Stimulated activated CD4-positive, alpha-beta T cell treated with anti-CD3 and anti-CD28 coated beads, Interleukin-12 subunit alpha, Interleukin-12 subunit beta, amount 100 ng/mL, for 4 hours (primary cell): ENCODE measurements around the gene ASPDH.
"Not testable (repeated sequence)": the region's sequence is repeated elsewhere in the genome, so short reads cannot be mapped to it uniquely, and the experiment has no call there.

Experiments used
- DNase-seq: peaks from one replicate; pipeline ENCODE4 v3.0.0-alpha.2; 2020

Gene ASPDH

GRCh38 chr19:50547385-50548190 is 33.9 kb upstream of the ASPDH start:
- DNase-seq: no peak

GRCh38 chr19:50546527-50547221 is 33.0 kb upstream of the ASPDH start:
- DNase-seq: no peak

DNA sequence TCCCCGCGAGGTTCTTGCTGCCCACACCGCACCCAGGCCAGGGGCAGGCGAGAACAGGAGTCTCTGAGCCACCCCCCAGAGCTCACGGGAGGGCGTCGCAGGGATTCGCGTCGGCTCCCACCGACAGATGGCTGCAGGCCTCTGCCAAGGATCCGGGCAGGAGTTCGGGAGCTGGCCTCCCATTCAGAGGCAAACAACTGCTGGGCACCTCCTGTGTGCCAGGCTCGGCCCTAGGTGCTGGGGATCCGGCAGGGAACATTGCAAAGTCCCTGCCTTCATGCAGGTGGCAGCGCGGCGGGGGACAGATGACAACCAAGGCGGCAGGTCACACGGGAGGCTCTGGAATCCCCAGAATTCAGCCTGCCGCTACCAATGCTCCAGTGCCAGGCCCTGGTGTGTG is 29.2 kb upstream of the ASPDH start:
- DNase-seq: no peak

GRCh38 chr19:50537769-50538230 is 24.1 kb upstream of the ASPDH start:
- DNase-seq: peak; percentile 65

DNA sequence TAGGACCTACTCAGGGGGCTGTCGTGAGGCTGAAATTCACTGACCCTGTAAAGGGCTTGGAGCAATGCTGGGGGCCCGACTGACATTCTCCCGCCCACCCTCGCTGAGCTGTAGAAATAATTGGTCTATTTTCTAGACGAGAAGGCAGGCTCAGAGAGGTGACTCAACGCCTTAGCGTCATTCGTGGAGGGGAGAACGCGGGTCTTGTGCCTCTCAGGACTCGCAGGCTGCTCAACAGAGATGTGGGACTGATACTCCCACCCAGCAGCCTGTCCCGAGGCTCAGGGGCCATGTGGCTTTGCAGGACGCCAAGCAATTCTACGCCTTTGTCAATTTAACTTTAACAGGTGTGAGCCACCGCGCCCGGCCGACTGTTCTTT is 23.6 kb upstream of the ASPDH start:
- DNase-seq: no peak

- no peak for DNase-seq
Observed at GRCh38 chr19:50536662-50537305, 23.1 kb upstream of the ASPDH start.

- no peak for DNase-seq
Observed at GRCh38 chr19:50535672-50536187, 22.0 kb upstream of the ASPDH start.

DNA sequence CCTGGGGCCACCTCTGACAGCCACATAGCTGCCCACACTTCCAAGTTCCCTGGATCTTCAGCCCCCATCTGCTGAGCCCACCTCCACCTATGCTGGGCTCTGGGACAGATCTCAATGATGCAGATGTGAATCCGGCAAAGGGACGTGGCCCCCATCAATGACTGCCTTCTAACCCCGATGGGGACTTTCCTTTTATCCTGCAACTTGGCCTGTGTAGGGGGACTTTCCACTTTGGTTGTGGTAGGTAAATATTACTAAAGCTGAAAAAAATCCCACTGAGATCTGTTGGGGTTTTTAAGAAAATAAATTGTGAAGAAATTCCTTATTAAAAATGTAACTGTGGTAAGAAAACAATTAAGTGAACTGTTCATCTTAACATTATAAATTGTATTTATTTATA is 20.8 kb upstream of the ASPDH start:
- no peak for DNase-seq

DNA sequence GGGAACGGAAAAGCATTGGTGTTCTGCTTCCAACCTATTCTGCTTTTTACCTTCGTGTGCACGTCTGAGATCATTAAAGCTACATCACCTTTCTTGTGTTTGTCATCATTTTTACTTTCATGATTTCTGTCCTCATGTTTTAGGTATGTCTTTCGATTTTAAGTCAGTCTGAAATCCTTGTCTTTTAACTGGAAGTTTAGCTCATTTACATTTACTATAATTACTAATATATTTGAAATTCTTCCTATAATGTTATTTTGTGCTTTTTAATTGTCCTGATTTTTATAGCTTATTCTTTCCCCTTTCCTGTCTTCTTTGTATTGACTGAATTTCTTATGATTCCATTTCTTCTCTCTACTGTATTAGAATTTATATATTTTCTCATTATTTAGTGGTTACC is 19.2 kb upstream of the ASPDH start:
- DNase-seq: no peak

GRCh38 chr19:50531171-50531612 is 17.5 kb upstream of the ASPDH start:
- DNase-seq: no peak

GRCh38 chr19:50528052-50528451 is 14.3 kb upstream of the ASPDH start:
- not testable (repeated sequence) for DNase-seq

DNA sequence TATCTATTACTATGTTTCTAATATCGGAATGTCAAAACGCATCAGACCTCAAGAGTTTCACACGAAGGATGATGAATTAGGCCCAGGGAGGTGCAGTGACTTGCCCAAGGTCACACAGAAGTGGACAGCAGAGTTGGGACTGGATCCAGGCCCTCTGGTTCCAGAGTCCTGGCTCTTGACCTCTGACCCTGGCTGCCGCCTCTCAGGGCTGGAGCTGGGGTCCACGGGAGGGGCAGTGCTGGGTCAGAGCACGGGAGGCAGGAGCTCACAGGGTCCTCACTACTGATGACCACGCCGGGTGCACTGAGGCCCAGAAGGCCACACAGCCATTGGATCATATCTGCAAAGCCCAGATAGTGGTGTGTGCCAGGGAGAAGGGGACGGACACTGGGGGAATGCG is 9.2 kb upstream of the ASPDH start:
- no peak for DNase-seq

GRCh38 chr19:50520822-50521465 is 7.2 kb upstream of the ASPDH start:
- DNase-seq: no peak

DNA sequence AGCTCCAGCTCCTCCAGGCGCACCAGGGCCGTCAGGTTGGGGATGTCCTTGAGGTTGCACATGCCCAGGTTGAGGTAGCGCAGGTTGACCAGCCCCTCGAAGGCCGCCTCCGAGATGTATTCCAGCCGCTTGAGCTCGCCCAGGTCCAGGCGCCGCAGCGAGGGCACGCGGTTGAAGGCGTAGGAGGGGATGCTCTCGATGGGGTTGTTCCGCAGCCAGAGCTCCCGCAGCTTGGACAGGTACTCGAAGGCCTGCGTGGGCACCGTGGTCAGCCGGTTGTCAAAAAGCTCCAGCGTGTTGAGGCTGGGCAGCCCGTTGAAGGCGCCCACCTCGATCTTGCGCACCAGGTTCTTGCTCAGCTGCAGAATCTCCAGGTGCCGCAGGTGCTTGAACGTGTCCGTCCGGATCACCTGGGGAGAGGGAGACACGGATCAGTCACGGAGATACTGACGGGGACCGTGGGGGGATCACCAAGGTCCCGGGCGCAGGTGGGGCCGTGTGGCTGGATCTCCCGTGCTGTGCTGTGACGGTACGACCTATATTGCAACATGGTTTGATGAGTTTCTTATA is 5.4 kb upstream of the ASPDH start:
- no peak for DNase-seq

DNA sequence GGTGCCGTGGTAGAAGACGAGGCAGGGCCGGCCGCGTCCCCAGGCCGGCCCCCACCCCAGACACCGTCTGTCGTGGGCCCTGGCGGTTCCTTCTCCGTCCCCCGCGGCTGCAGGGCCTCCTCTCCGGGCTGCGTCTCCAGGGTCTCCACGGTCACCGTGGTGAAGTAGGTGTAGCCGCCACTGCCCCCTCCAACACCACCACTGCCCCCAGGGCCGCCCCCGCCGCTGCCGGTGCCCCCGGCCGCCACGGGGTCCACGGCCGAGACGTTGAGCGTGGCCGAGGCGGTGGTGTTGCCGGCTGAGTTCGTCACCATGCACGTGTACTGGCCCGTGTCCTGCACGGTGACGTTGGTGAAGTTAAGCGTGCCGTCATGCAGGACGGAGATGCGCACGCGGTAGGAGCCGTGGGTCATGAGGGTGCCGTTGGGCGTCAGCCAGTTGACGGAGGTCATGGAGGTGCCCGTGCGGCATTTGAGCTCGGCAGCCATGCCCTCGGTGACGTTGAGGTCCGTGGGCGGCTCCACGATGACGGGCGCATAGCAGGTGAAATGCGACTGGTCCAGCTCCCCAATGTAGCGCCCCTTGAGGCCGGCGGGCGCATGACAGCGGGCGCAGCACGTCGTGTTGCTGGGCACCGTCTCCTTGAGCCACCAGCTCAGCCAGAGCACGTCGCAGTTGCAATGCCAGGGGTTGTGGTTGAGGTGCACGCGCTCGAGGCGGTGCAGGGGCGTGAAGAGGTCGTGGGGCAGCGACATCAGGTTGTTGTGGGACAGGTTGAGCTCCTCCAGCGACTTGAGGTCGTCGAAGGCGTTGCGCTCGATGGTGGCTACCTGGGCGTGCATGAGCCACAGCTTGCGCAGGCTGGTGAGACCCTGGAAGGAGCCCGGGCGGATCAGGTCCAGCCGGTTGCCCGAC is 4.6 kb upstream of the ASPDH start:
- no peak for DNase-seq

GRCh38 chr19:50517704-50518075 is 4.0 kb upstream of the ASPDH start:
- no peak for DNase-seq

- no peak for DNase-seq
Observed at GRCh38 chr19:50516964-50517703, 3.4 kb upstream of the ASPDH start.

GRCh38 chr19:50516456-50516855 is 2.7 kb upstream of the ASPDH start:
- DNase-seq: no peak

DNA sequence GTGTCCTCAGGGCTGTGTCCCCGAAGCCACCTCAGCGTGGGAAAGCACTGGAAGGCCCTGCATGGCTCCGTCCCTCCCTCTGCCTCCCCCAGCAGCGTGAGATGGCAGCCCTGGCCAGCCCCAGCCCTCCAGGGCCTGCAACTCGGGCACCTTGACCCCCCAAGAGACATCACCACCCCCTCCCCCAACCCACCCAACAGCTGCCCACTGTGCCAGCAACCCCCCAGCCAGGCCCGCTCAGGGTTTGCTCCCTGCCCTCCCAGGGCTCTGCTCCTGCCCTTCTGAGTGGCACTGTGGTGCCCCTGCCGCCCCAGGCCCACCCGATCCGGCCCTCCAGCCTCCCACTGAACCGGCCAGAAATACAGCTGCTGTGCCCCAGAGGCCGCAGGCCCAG is 1.5 kb upstream of the ASPDH start:
- DNase-seq: no peak

- DNase-seq: no peak
Observed at GRCh38 chr19:50514346-50515167, 844 bp upstream of the ASPDH start.
